ENCODE data around the gene CCDC60.

Gene CCDC60

DNA sequence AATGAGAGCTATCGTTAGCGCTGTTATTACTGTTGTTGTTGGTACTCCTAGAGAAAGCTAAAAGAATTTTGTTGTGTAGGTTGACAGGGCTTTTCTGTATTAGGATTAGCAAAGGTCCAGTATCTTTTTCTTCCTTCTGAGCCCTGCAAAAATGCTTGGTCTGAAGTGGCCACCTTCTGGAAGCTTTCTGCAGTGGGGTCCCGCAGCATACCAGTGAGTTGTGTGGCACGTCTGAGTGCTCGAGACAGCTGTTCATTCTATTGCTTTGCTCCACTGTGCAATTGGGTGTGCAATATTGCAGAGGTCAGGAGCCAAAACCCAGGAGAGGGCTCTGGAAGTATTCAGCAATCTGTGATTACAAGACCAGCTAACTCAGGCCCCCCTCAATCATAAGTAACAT is 57.1 kb downstream of the CCDC60 start:
- DNase-seq = no peak

DNA sequence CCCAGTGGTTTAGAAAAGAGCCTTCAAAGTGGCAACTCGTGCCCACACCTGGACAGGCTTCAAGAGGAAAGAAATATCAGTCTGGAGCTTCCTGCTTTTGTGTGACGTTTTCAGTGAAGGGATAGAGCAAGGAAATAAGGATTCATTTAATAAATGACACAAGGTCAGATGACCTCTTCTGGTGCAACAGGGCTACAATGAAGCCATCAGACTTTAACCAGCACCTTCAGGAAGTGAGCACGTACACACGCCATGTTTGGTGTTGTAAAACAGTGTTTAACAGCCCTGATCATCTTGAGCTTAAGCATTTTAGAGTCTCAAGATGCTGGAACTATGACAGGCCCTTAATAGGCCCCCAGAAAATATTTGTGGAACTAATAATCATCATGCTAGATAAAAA is 59.1 kb downstream of the CCDC60 start:
- DNase-seq = no peak

DNA sequence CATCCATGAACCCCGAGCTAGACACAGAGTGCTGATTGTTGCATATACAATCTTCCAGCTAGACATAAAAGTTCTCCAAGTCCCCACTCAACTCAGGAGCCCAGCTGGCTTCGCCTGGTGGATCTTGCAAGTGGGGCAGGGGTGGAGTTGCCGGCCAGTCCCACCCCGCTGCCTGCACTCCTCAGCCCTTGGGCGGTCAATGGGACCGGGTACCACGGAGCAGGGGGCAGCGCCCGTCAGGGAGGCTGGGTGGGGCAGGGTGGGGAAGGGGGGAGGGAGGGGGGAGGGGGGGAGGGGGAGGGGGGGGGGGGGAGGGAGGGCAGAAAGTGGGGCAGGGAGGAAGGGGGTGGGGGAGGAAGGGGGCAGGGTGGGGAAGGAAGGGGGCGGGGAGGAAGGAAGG is 63.0 kb downstream of the CCDC60 start:
- no peak for DNase-seq

DNA sequence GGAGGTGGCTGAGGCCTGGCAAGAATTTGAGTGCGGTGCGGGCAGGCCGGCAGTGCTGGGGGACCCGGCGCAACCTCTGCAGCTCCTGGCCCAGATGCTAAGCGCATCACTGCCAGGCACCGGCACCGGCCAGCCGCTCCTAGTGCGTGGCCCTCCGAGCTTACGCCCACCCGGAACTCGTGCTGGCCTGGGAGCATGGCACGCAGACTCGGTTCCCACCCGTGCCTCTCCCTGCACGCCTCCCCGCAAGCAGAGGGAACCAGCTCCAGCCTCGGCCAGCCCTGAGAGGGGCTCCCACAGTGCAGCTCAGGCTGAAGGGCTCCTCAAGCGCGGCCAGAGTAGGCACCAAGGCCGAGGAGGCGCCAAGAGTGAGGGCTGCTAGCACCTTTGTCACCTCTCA is 63.7 kb downstream of the CCDC60 start:
- no peak for DNase-seq

DNA sequence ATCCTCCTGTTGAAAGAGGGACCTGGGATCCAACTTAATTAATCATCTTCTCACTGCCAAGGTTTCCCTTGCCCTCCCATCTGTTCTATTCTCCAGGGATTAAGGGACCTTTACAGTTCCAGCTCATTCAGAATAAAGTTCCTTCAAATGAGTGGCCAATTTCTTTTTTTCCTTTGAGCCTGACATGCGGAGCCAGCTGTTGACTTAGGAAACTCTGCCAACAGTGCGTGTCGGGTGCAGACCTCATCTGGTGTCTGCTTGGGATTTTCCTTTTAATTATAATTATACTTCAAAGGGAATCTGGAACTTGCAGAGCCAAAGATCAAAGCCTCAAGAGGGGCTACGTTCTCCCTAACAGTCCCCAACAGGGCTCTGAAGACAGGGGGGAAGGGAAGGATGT is 64.8 kb downstream of the CCDC60 start:
- no peak for DNase-seq

DNA sequence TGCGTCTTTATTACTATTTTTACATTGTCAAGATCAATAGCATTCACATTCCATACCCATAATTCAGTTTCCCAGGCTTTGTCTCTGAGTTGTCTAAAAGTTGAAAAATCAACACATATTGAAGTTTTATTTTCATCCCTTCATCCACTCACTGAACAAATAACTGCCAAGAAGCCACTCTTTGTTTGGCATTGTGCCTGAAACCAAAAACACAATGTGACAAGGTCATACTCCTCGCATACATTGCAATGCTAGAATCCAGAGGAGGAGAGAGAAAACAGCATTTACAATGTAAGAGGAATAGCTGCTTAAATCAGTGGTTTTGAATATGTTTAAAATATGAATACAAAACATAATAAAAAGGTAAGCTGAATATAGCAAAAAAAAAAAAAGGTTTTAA is 71.8 kb downstream of the CCDC60 start:
- no peak for DNase-seq

DNA sequence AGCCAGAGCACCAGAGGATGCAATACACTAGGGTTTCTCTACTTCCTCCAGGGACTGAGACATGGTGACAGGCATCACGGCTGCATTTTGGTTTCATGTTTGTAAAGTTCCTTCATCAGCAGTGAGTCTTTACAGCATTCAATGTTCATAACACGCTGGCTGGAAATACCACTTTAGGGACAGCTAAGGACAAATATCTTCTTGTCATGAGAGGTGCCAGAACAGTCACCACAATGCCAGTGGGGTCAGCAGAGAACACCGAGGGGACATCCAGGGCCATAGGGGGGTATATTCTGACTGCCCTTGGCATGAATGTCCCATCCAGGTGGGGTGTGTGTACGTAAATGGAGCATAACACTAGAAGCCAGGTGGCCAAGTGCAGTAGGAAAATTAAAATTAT is 72.3 kb downstream of the CCDC60 start:
- DNase-seq = no peak

DNA sequence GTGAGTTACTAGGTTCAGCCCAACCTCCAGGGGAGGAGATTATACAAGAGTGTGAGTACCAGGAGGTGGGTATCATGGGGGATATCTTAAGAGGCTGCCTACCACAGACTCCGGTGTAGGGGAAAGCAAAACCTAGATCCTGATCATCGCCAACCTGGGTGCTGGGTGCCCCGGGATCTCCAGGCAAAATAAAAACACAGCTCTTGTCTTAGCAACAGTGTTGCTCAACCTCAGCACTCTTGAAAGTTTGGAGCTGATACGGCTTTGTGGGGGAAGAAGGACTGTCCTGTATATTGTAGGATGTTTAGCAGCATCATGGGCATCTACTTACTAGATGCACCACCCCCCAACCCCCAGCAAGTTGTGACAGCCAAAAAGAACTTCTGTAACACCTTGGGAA is 74.5 kb downstream of the CCDC60 start:
- no peak for DNase-seq

DNA sequence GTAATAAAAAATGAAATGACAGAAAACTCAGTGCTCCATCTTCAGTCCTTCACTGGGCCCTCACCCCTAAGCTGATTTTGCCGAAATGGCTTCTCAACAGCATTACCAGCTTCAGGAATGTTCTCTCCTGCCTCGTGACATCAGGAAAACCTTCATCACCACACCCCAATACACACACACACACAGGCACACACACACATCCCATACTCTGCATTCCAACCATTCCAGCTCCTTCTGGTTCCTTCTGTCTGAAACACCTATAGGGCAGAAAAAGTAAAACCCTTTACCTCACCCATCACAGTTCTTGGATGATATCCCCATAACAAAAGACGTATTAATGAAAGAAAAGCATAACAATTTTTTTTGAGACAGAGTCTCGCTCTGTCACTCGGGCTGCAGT is 75.9 kb downstream of the CCDC60 start:
- DNase-seq = no peak

DNA sequence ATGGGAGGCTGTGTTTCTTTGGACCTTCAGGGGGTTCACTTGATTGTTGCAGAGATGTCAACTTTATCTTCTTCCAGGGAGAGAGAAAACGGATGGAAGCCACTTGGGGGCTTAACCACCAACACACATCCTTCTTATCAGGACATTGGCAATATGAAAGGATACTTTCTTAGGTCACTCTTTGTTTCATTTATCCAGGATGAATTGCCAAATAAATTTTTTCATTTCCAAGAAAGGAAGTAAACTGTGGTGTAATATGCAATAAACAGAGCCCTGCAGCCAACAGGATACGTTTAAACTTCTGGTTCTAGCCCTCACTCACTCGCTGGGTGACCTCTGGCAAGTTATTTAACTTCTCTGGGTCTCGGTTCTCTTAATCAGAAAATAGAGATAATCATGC is 77.8 kb downstream of the CCDC60 start:
- DNase-seq = no peak

DNA sequence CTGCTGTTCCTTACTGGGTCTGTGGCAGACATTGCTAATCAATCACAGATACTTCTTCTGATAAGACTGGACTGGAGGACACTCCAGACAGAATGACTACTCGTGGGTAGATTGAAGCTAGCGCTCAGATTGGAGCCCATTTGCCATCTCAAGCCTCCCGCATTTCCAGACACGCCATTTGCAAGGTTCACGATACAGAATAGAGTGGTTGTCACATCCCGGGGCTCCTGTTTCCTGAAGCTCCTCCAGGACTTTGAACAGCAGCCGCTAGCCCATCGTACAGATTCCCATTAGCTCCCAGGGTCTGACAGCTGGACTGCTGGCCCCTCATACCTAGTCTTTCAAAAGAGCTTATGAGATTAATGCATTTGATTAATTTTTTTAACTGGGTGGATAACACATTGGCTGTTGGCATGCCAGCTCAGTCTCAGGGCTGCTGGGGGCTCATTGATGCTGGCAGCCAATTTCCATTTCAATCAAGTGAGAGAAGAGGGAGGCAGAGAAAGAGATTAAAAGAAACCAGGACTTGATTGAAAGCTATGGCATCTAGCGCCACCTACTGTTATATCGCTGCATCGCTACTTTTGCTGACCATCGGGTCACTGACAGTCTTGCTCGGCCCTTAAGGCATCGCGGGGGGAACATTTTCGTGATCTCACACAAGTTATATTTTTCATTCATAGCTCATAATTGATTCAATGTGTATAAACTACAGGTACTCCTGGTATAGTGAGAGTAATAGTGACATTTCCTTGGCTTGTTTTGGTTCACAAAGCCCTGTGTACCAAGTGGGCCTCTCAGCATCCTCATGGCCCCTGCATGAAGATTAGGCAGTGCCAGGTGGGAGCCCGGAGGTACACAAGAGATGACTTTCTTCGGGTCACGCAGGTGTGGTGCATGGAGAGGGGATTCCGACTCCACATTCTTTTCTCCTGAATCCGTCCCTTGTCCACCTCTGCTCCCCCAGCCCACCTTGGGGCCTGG is 78.6 kb downstream of the CCDC60 start:
- peak; percentile 56 to 66 for DNase-seq

DNA sequence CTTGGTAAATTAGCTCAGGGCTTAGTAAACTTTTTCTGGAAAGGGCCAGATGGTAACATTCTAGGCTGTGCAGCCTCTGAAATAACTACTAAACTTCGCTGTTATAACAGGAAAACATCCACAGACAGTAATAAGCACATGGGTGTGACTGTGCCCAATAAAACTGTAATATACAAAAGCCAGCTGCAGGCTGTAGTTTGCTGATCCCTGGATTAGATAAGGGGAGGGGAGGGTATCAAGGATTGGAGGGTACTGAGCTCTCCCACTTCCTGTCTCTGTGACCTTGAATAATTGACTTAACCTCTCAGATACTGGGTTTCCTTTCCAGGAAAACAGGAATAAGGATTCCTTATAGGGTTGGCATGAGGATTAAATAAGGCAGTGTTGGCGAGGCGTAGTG is 81.2 kb downstream of the CCDC60 start:
- no peak for DNase-seq

DNA sequence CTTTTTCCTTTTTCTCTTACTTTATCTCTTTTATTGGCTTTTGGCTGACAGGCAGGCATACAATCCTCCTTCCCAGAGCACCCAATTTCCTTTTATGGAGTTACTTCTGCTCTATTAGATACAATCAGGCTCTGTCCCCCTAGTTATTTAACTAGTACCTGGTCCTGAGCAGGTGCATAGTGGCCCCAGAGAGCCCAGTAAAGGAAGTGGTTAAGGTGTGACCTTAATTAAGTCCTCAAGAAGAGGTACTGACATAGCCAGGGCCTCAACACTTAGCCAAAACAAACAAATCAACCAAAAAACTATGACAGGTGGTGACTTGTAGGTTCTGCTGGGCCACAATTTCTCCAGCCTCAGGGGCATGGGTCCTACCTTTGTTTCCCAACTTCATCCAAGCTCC is 82.9 kb downstream of the CCDC60 start:
- DNase-seq = peak in 1 of 2 experiments; percentile 41

DNA sequence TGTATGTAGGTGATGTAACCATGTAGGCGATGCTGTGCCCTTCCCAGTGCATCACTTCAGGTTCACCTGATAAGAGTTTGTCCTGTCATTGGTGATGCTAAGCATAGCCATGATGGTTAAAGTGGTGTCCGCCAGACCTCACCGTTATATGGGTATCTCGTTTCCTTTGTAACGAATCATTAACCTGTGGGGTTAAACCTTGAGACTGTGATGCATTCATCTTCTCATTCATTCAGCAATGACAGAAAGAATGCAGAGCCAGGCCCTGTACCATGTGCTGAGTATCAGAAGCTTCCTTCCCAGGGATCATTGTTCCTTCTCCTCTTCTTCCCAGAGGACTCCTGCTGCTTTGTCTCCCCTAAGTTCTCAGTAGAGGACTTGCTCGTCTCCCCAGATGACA is 84.9 kb downstream of the CCDC60 start:
- DNase-seq = no peak

DNA sequence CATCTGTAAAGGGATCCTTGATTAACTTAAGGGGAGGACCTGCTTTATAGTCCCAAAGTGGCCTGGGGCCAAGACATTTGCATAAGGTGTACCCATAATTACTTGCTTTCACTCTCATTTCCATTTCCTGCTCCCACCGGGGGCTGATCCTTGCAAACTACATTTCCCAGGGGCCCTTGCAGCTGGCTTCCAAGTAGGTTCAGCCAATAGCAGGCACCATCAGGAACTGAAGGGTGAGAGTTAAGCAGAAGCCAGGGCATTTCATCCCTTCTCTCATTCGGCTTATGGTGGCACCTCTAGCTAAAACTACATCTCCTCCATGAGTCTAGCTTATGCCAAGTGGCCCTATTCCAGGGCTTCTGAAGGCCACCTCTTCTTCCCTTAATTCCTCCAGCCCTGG is 88.8 kb downstream of the CCDC60 start:
- DNase-seq = peak in 1 of 2 experiments; percentile 22

DNA sequence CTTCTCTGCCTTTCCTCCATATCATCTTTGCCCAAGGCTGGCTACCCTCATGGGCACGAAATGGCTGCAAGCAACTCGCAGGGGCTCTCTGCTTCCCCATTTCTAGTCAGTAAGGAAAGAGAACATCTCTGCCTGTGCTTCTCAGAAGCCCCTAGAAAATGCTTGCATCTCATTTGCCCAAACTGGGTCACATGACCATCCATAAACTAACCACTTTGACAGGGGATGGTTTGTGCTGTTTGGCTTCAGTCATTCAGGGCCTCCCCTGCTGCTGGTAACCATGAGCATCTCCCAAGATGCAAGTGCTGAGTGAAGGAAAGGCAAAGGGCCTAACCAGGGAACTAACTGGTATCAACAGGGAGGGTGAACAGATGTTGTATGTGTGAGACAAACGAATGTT is 91.1 kb downstream of the CCDC60 start:
- no peak for DNase-seq

DNA sequence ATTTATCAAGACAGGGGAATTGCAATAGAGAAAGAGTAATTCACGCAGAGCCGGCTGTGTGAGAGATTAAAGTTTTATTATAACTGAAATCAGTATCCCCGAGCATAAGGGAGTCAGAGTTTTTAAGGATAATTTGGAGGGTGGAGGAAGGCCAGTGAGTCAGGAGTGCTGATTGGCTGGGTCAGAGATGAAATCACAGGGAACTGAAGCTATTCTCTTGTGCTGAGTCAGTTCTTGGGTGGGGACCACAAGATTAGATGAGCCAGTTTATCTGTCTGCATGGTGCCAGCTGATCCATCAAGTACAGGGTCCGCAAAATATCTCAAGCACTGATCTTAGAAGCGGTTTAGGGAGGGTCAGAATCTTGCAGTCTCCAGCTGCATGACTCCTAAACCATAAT is 96.6 kb downstream of the CCDC60 start:
- no peak for DNase-seq

DNA sequence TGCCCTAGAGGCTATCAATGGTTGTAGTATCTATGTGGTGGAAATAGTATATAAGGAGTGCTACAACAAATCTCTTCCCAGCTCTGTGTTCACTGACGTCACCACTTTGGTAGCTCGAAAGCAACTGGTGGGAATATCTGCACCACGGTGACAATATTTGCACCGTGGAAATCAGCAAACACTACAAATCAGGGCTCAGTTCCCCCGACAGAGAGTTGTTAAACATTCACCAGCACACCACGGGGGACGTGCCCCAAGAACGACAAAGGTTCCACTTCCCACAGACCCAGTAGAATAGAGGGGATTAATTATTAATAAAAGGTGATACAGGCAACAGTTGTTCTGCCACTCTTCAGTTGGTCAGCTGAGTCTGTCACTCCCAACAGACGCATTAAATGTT is 98.4 kb downstream of the CCDC60 start:
- no peak for DNase-seq

DNA sequence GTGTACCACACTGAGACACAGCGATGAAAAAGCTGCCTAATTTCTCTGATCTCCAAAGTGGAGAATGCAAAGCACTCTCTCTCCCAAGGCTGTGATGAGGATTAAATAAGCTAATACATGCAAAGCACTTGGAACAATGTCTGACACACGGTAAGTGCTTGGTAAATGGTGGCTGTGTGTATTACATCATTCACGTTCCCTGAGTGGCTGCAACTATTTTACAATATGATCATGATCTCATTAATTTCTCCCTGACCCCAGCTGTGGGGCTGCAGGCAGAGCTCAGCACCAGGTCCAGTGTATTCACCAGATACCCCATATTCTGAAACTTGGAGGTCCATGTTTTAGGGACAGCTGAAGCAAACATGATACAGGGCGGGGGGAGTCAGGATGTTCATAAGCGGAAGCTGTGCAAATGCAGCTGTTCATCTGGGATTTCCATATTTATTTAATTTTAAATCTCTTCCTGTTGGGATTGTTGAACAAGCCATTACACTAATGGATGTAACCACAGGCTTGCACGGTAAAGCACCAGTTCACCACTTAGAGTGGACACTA is 106.4 kb downstream of the CCDC60 start:
- DNase-seq = peak; percentile 38 to 78

DNA sequence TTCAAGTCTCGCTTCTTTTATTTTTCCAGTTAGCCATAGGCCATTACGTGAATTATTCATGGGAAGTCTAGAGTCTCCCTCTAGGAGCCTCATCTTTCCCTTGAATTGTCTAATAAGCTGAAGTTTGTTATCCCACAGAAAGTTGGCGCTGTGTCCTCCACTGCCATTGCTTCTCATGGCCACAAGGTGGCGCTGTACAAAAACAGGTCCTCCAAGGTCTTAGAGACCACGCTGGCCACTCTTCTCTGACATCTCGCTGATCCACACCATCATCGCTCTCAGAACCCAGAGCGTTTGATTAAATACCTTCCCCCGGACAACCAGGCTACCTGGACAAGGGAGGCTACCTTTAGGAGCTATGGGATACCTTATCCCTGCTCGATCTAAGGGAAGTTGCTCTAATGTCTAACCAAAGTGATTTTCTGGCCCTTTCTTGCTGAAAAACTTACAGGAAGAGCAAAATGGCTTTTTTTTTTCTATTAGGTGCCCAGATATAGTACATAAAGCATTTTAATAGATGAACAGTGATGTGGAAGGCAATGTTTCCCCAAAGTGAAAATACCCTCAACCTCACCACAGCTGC is 110.0 kb downstream of the CCDC60 start:
- peak in 1 of 2 experiments; percentile 50 for DNase-seq

DNA sequence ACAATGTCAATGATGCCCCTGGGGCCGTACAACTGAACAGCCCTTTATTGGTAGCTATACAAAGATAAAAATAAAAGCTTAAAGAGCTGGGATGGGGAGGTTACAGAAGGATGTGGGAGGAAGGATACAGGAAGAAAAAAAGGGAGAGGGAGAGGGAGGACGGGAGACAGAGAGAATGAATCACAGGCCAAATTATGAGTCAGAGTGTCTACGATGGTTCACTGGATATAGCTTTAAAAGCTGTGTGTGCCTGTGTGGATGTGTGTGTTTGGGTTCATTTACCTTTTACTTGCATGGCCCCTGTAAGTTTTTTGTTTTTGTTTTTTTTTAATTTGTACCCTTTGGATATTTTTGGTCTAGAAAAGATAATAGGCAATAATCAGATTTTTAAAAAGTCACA is 111.9 kb downstream of the CCDC60 start:
- DNase-seq = no peak

DNA sequence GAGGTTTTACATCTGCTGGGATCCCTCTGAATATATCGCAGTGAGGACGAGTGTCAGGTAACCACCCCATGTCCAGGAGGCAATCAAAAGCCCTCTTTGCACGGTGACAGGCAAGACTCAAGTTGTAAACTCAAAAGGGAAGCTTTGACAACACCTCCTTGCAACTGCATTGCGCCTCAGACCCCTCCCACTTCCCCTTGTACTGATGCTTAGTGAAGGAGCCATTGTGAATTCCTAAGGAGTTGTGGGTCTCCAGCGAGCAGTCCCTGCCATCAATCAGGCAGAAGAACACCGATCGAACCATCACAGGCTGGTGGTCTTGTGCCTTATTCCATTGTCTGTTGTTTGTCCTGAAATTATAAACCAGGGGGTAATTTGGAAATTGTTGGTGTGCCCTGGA is 112.6 kb downstream of the CCDC60 start:
- DNase-seq = no peak

DNA sequence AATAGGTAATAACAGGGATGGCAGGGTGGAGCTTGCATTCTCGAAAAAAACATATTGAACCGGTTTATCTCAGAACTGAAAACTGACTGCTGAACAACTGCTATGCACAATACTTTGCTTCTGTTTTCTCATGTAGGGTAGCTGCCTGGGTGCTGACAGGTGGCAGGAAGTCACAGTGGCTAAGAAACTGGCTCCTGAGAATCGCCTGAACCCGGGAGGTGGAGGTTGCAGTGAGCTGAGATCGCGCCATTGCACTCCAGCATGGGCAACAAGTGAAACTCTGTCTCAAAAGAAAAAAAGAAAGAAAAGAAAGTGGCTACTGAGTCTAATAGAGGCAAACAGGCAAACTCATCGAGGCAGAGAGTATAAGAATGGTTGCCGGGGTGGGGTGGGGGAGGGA is 113.1 kb downstream of the CCDC60 start:
- no peak for DNase-seq

DNA sequence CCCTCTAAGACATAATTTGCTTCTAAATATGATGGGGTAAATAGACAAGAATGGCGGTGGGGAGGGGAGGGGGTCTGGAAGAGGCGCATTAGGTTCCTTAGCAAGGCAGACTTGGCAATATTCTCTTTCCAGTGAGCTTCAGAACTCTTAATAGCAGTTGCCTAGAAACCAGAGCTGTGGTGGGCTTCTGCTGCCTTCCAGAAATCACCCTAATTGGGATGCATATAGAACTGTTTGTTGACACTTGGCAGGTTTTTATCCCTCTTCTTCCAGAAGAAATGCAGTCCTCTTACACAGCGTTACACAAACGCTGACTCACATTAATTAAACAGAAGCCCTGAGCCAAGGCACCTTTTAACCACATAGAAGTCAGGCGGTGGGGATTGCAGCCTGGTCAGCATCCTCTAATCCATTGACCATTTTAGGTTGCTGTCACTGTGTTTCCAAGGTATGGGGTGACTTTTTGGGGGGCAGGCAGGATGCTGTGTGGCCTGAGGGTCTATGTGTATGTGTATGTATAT is 114.1 kb downstream of the CCDC60 start:
- DNase-seq = no peak

Measured in NCI-H2081 (cell line).